ENCODE results near the gene TRIL. TPM values are rescaled to one million over a fixed set of nuclear protein-coding genes. Genes with fewer than 3 reads are reported as not detected.

TRIL gene
- polyA plus RNA-seq, 3 donors, result not detected

DNA sequence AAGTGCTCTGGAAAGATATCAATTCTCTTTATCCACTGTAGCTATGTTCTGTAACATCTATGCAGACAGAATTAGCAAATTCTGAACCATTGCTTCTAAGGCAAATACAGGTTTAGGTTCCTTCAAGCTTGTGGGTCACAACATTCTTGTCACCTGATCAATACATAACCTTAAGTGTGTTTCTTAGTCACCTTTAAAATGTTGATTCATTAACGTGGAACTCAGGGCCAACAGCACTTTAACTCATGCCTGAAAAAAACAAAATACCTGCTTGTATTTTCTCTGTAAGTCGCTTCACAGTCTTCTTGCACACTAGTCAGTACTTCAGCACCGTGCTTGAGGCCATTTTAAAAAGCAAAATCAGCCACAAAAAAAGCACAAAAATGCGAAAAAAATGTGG is 35.2 kb upstream of the TRIL start:
- Histone ChIP-seq H3K9ac (ENCODE audit: insufficient read depth, low read length, poor library complexity, severe bottlenecking) (no peak overlapping the region), H3K4me2 (replicated peaks; ENCODE audit: extremely low read depth, low read length, poor library complexity, severe bottlenecking) (no peak overlapping the region), H3K79me2 (ENCODE audit: insufficient read depth, low read length) (no peaks in the 10 kb centered on the region), H3K9me3 (replicated peaks in 1 of 2; ENCODE audit: control insufficient read depth in 1 of 2, insufficient read depth in 1 of 2, low read length in 2 of 2) (no peaks in the 10 kb centered on the region), H2AFZ (ENCODE audit: insufficient read depth, low read depth, low read length, poor library complexity, severe bottlenecking) (no peak overlapping the region), H3K27me3 (ENCODE audit: control insufficient read depth in 2 of 2, insufficient read depth in 2 of 2, low read length in 2 of 2) (no peaks in the 10 kb centered on the region), H4K20me1 (ENCODE audit: insufficient read depth, low read length) (peaks cover 38% of the 10 kb centered on the region), H3K36me3 (replicated peaks in 1 of 2; ENCODE audit: control insufficient read depth in 1 of 2, insufficient read depth in 2 of 2, low read length in 2 of 2) (peaks cover 33 to 57% of the 10 kb centered on the region in 2 donors), H3K4me3 (replicated peaks in 1 of 3; ENCODE audit: low read depth in 2 of 3, low read length in 3 of 3) (no peak overlapping the region), H3K4me1 (ENCODE audit: control insufficient read depth in 1 of 2, insufficient read depth in 2 of 2, low read length in 2 of 2) (peaks cover under 1 to 6% of the 10 kb centered on the region in 2 donors), H3K27ac (ENCODE audit: low read depth in 1 of 2, low read length in 2 of 2) (no peak overlapping the region)
- Mint-ChIP-seq H3K9me3 (peaks cover 0 to 2% (median 0%) of the 10 kb centered on the region in 7 donors), H3K36me3 (peaks cover 41 to 52% of the 10 kb centered on the region in 2 donors), H3K27me3 (ENCODE audit: low read depth in 3 of 3) (no peaks in the 10 kb centered on the region), H3K27ac (no peak overlapping the region), H3K4me1 (peaks cover 7% of the 10 kb centered on the region), H3K4me3 (no peak overlapping the region)
- intact Hi-C loops (cut with micrococcal nuclease), result no loop called here
- 82% methylated on average over 3 of the region's 4 CpGs for WGBS (ENCODE audit: insufficient coverage)
- TF ChIP-seq, protein P1, sequence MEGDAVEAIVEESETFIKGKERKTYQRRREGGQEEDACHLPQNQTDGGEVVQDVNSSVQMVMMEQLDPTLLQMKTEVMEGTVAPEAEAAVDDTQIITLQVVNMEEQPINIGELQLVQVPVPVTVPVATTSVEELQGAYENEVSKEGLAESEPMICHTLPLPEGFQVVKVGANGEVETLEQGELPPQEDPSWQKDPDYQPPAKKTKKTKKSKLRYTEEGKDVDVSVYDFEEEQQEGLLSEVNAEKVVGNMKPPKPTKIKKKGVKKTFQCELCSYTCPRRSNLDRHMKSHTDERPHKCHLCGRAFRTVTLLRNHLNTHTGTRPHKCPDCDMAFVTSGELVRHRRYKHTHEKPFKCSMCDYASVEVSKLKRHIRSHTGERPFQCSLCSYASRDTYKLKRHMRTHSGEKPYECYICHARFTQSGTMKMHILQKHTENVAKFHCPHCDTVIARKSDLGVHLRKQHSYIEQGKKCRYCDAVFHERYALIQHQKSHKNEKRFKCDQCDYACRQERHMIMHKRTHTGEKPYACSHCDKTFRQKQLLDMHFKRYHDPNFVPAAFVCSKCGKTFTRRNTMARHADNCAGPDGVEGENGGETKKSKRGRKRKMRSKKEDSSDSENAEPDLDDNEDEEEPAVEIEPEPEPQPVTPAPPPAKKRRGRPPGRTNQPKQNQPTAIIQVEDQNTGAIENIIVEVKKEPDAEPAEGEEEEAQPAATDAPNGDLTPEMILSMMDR (IDR thresholded peaks at IDR 0.05), result no peak
- DNase-seq, result no peak

DNA sequence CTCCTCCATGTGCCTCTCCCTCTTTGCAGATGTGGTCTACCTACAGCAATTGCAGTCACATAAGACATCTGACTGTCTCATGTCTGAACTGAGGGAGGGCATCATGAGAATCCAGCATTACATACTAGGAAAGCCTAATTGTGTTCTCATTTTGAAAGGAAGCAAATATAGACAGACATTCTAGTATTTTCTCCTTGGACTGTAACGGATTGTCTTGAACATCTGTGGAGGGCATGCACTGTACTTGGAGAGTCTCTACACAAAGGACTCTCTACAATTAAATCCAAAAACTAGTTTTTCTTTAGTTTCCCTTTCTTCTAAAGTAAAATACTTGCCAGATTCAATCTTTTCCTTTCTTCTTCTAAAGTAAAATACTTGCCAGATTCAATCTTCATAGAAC is 34.7 kb upstream of the TRIL start:
- H2AFZ ChIP-seq (ENCODE audit: insufficient read depth, low read depth, low read length, poor library complexity, severe bottlenecking), result no peak overlapping the region
- Mint-ChIP-seq H3K27ac (no peak overlapping the region), H3K9me3 (peaks cover 0 to 2% (median 0%) of the 10 kb centered on the region in 7 donors), H3K4me3 (no peak overlapping the region), H3K27me3 (ENCODE audit: low read depth in 3 of 3) (no peaks in the 10 kb centered on the region), H3K4me1 (peaks cover 13% of the 10 kb centered on the region), H3K36me3 (peaks cover 35 to 46% of the 10 kb centered on the region in 2 donors)
- H4K20me1 ChIP-seq (ENCODE audit: insufficient read depth, low read length), result peaks cover 32% of the 10 kb centered on the region
- H3K4me2 ChIP-seq (replicated peaks; ENCODE audit: extremely low read depth, low read length, poor library complexity, severe bottlenecking), result no peak overlapping the region
- DNase-seq, result no peak
- intact Hi-C loops (cut with micrococcal nuclease), result no loop called here
- TF ChIP-seq, protein P1 (IDR thresholded peaks at IDR 0.05), result no peak
- no peak overlapping the region for H3K27ac ChIP-seq (ENCODE audit: low read depth in 1 of 2, low read length in 2 of 2)
- no peak overlapping the region for H3K9ac ChIP-seq (ENCODE audit: insufficient read depth, low read length, poor library complexity, severe bottlenecking)
- H3K79me2 ChIP-seq (ENCODE audit: insufficient read depth, low read length), result no peaks in the 10 kb centered on the region
- no CpG with 5 or more reads among the region's 1 CpG for WGBS (ENCODE audit: insufficient coverage)
- no peaks in the 10 kb centered on the region for H3K27me3 ChIP-seq (ENCODE audit: control insufficient read depth in 2 of 2, insufficient read depth in 2 of 2, low read length in 2 of 2)
- H3K4me1 ChIP-seq (ENCODE audit: control insufficient read depth in 1 of 2, insufficient read depth in 2 of 2, low read length in 2 of 2), result peaks cover 6 to 12% of the 10 kb centered on the region in 2 donors
- peaks cover 27 to 52% of the 10 kb centered on the region in 2 donors for H3K36me3 ChIP-seq (replicated peaks in 1 of 2; ENCODE audit: control insufficient read depth in 1 of 2, insufficient read depth in 2 of 2, low read length in 2 of 2)
- H3K9me3 ChIP-seq (replicated peaks in 1 of 2; ENCODE audit: control insufficient read depth in 1 of 2, insufficient read depth in 1 of 2, low read length in 2 of 2), result no peaks in the 10 kb centered on the region
- no peak overlapping the region for H3K4me3 ChIP-seq (replicated peaks in 1 of 3; ENCODE audit: low read depth in 2 of 3, low read length in 3 of 3)
